ENCODE data around the gene CLCN7. TPM values are rescaled to one million over a fixed set of nuclear protein-coding genes. Genes with fewer than 3 reads are reported as not detected.

CLCN7 gene
- polyA plus RNA-seq, 1 of the 3 experiments (the other 2 are of a cell fraction): 44.3 TPM

DNA sequence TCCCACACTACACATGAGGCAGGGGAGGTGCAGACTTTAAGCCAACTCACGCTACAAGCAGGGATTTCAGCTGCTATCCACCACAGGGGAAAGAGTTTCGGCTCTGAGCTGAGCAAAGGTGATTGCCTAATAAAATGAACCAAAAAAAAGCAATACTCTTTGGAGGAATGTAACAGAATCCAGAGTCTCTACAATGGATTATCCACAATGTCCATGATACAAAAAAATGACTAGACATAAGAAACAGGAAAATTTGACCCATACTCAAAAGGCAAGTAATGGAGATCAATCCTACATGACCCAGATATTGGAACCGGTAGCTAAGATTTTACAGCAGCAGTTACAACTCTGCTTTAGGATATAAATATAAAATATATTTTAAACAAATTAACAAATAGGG, 39.7 kb upstream of the CLCN7 start:
- no peaks in the 10 kb centered on the region for H3K79me2 ChIP-seq (ENCODE audit: insufficient read depth)
- H3K9me2 ChIP-seq: no peaks in the 10 kb centered on the region
- CTCF ChIA-PET: interaction anchor here (2.1 kb wide), 1 partner anchor 10 kb away, joined by 5 read pairs; no protein-coding TSS in a partner anchor
- H2AFZ ChIP-seq (ENCODE audit: low read depth): no peak overlapping the region
- peaks cover 4 to 11% of the 10 kb centered on the region in 2 experiments for H3K36me3 ChIP-seq (replicated peaks in 1 of 2; ENCODE audit: control insufficient read depth in 1 of 2, insufficient read depth in 2 of 2, low read length in 1 of 2)
- TF ChIP-seq, protein P1, sequence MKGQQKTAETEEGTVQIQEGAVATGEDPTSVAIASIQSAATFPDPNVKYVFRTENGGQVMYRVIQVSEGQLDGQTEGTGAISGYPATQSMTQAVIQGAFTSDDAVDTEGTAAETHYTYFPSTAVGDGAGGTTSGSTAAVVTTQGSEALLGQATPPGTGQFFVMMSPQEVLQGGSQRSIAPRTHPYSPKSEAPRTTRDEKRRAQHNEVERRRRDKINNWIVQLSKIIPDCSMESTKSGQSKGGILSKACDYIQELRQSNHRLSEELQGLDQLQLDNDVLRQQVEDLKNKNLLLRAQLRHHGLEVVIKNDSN (IDR thresholded peaks at IDR 0.05; ENCODE audit: borderline replicate concordance, low read depth): no peak
- TF ChIP-seq ELF1 (IDR thresholded peaks at IDR 0.05) (no peak), MEF2A (IDR thresholded peaks at IDR 0.05; ENCODE audit: borderline replicate concordance, low read depth) (no peak), FOXJ3 (CRISPR knock-in tag; IDR thresholded peaks at IDR 0.05) (no peak), EP300 (IDR thresholded peaks at IDR 0.05; ENCODE audit: borderline replicate concordance in 1 of 2, low read depth in 1 of 2, low read length in 1 of 2) (no peak), FOSL2 (IDR thresholded peaks at IDR 0.05; ENCODE audit: borderline replicate concordance, low read depth) (no peak)
- H3K4me1 ChIP-seq (ENCODE audit: control insufficient read depth in 1 of 2, insufficient read depth in 2 of 2, low read depth in 1 of 2, low read length in 1 of 2): no peaks in the 10 kb centered on the region
- no peak for DNase-seq
- no peak overlapping the region for H3K27ac ChIP-seq (ENCODE audit: low read depth in 2 of 2, low read length in 1 of 2)
- no peaks in the 10 kb centered on the region for H3K27me3 ChIP-seq (ENCODE audit: insufficient read depth)
- no peak overlapping the region for H3K9ac ChIP-seq
- H3K4me2 ChIP-seq: no peak overlapping the region
- no peaks in the 10 kb centered on the region for H3F3A ChIP-seq (replicated peaks; ENCODE audit: insufficient read depth)
- H4K20me1 ChIP-seq (ENCODE audit: insufficient read depth): no peaks in the 10 kb centered on the region
- POLR2A ChIA-PET: no interaction called here
- H3K9me3 ChIP-seq: no peaks in the 10 kb centered on the region
- 83% methylated on average over 3 of the region's 3 CpGs for WGBS (ENCODE audit: low lambda C conversion rate)
- H3K4me3 ChIP-seq (ENCODE audit: low read depth in 2 of 2, low read length in 1 of 2): no peak overlapping the region

DNA sequence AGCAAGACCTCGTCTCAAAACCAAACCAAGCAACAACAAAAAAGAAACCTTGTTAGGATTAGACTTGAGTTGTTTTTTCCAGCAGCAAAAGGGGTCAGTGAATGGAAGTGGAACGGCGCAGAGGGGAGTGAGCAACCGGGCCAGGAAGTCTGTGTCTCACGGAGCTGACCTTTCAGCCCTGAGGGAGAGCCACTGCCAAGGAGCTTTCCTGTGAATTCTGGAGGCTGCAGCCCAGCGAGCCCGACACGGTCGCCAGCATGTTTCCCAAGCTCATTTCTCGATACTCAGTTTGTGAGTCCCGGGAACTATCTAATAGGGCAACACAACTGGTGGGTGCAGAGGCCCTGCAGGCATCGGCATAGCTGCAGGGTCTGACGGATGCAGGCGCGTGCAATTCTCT, 37.9 kb upstream of the CLCN7 start:
- ChIA-PET CTCF (interaction anchor here (0.8 to 1.2 kb wide), 3 partner anchors 10 to 193 kb away, joined by 3 read pairs; partner anchors contain the start of gene MAPK8IP3), POLR2A (no interaction called here)
- H4K20me1 ChIP-seq (ENCODE audit: insufficient read depth): no peaks in the 10 kb centered on the region
- no peaks in the 10 kb centered on the region for H3K4me1 ChIP-seq (ENCODE audit: control insufficient read depth in 1 of 2, insufficient read depth in 2 of 2, low read depth in 1 of 2, low read length in 1 of 2)
- 96% methylated on average over 10 of the region's 15 CpGs for WGBS (ENCODE audit: low lambda C conversion rate)
- no peak overlapping the region for H3K9ac ChIP-seq
- H3K27ac ChIP-seq (ENCODE audit: low read depth in 2 of 2, low read length in 1 of 2): no peak overlapping the region
- TF ChIP-seq RAD21 (IDR thresholded peaks at IDR 0.05; ENCODE audit: low read length) (no peak), TEAD4 (IDR thresholded peaks at IDR 0.05; ENCODE audit: borderline replicate concordance, insufficient read depth) (no peak), MXI1 (IDR thresholded peaks at IDR 0.05; ENCODE audit: low read depth, low read length) (no peak), TCF12 (IDR thresholded peaks at IDR 0.05) (no peak), TAF1 (IDR thresholded peaks at IDR 0.05; ENCODE audit: borderline replicate concordance, low read depth, low read length) (no peak)
- TF ChIP-seq, protein P2, sequence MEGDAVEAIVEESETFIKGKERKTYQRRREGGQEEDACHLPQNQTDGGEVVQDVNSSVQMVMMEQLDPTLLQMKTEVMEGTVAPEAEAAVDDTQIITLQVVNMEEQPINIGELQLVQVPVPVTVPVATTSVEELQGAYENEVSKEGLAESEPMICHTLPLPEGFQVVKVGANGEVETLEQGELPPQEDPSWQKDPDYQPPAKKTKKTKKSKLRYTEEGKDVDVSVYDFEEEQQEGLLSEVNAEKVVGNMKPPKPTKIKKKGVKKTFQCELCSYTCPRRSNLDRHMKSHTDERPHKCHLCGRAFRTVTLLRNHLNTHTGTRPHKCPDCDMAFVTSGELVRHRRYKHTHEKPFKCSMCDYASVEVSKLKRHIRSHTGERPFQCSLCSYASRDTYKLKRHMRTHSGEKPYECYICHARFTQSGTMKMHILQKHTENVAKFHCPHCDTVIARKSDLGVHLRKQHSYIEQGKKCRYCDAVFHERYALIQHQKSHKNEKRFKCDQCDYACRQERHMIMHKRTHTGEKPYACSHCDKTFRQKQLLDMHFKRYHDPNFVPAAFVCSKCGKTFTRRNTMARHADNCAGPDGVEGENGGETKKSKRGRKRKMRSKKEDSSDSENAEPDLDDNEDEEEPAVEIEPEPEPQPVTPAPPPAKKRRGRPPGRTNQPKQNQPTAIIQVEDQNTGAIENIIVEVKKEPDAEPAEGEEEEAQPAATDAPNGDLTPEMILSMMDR (IDR thresholded peaks at IDR 0.05): no peak
- TF ChIP-seq, protein P1 (IDR thresholded peaks at IDR 0.05; ENCODE audit: borderline replicate concordance, low read depth): no peak
- DNase-seq: no peak
- H3K9me3 ChIP-seq: no peaks in the 10 kb centered on the region
- H3K4me3 ChIP-seq (ENCODE audit: low read depth in 2 of 2, low read length in 1 of 2): no peak overlapping the region
- H3K4me2 ChIP-seq: no peak overlapping the region
- H3K79me2 ChIP-seq (ENCODE audit: insufficient read depth): no peaks in the 10 kb centered on the region
- peaks cover 4 to 11% of the 10 kb centered on the region in 2 experiments for H3K36me3 ChIP-seq (replicated peaks in 1 of 2; ENCODE audit: control insufficient read depth in 1 of 2, insufficient read depth in 2 of 2, low read length in 1 of 2)
- H2AFZ ChIP-seq (ENCODE audit: low read depth): no peak overlapping the region
- H3K9me2 ChIP-seq: no peaks in the 10 kb centered on the region
- no peaks in the 10 kb centered on the region for H3F3A ChIP-seq (replicated peaks; ENCODE audit: insufficient read depth)
- no peaks in the 10 kb centered on the region for H3K27me3 ChIP-seq (ENCODE audit: insufficient read depth)

All from SK-N-SH (cell line).